Kidney (tissue), 14 donors: Measurements from ENCODE around the gene MYRIP. TPM values are rescaled to one million over a fixed set of nuclear protein-coding genes. Genes with fewer than 3 reads are reported as not detected.

Source experiments
- DNase-seq, 5 donors: peaks; one replicate each; pipeline ENCODE4 v3.0.0-alpha.2; 2013 to 2020
- FAIRE-seq: peaks from 2 replicates; lab custom pipeline; 2012; peaks lifted over from hg19 to GRCh38; lab: Jason Lieb, UNC
- H3K27ac ChIP-seq, 2 donors: one replicate each; pipeline ENCODE4 v1.7.0; 2013; ENCODE audit warnings: low read depth in 2 of 2, low read length in 2 of 2, inconsistent platforms in 1 of 2
- H3K27me3 ChIP-seq: one replicate; pipeline ENCODE4 v1.7.1; 2013; ENCODE audit warnings: low read length, inconsistent platforms; ENCODE audit not compliant: control insufficient read depth, insufficient read depth
- H3K36me3 ChIP-seq, 3 donors: one replicate each; pipeline versions ENCODE4 v1.7.0 to v1.7.1; 2013; ENCODE audit warnings: low read length in 3 of 3, control low read depth in 1 of 3, inconsistent platforms in 1 of 3; ENCODE audit not compliant: insufficient read depth in 3 of 3, control insufficient read depth in 2 of 3
- H3K4me1 ChIP-seq, 3 donors: one replicate each; pipeline versions ENCODE4 v1.7.0 to v1.7.1; 2013; ENCODE audit warnings: low read length in 3 of 3, inconsistent platforms in 1 of 3, low read depth in 1 of 3; ENCODE audit not compliant: control insufficient read depth in 2 of 3, insufficient read depth in 2 of 3
- H3K4me3 ChIP-seq, 3 donors: one replicate each; pipeline versions ENCODE4 v1.7.0 to v1.8.1; 2013; ENCODE audit warnings: low read length in 3 of 3, control low read depth in 1 of 3, inconsistent platforms in 1 of 3
- H3K9ac ChIP-seq, 3 donors: one replicate each; pipeline versions ENCODE4 v1.7.0 to v1.7.1; 2013; ENCODE audit warnings: low read length in 3 of 3, control low read depth in 1 of 3, inconsistent platforms in 1 of 3
- H3K9me3 ChIP-seq, 3 donors: one replicate each; pipeline versions ENCODE4 v1.7.0 to v1.7.1; 2013; ENCODE audit warnings: low read length in 3 of 3, control low read depth in 1 of 3, inconsistent platforms in 1 of 3; ENCODE audit not compliant: control insufficient read depth in 2 of 3, insufficient read depth in 1 of 3
- CTCF ChIP-seq: IDR thresholded peaks from 3 replicates; pipeline ENCODE4 v1.5.1; 2012; ENCODE audit warnings: mild to moderate bottlenecking, moderate library complexity, borderline replicate concordance; ENCODE audit not compliant: insufficient read depth; ENCODE audit errors: extremely low read depth
- intact Hi-C: fragments of 100-400 bp; cut with DNase I; formaldehyde crosslinking; loops from one replicate; pipeline ENCODE4 v1.11.1; 2022
- polyA plus RNA-seq: library from polyadenylated mRNA; stranded (reverse); fragments of 350-450 nt; fragmentation: Illumina TruSeq; extraction: RNeasy Lipid Tissue Mini Kit (QIAGEN cat#74804); gene quantifications from one replicate; pipeline ENCODE4 v1.2.3, GENCODE V29; 2014; ENCODE audit warnings: low read depth, low replicate concordance; ENCODE audit not compliant: insufficient read depth
- total RNA-seq: library from RNA; stranded (reverse); fragmentation: NEBNext Ultra II Directional; extraction: Animal tissue kit (Norgen Biotek cat#: 25700); gene quantifications from one replicate; pipeline ENCODE4 v1.2.1, GENCODE V29; 2021
- donor health status: control.
- donor health status: control.
- donor health status: control.
- donor health status: control.
- donor health status: control.
- donor health status: DM: yes; HTN: yes; CAD: no.
- donor health status: Normal renal cell carcinoma (clear cell type).

MYRIP gene
- total and polyA plus RNA-seq, 2 donors from 2014 or later: 0.92 to 6.6 TPM

- no peak for TF ChIP-seq CTCF
- no peaks in the 10 kb centered on the region for H3K27me3 ChIP-seq
- intact Hi-C loops: no loop called here
- no peaks in the 10 kb centered on the region for H3K36me3 ChIP-seq
- no peak overlapping the region for H3K4me3 ChIP-seq
- no peak for FAIRE-seq
- H3K4me1 ChIP-seq: no peaks in the 10 kb centered on the region
- H3K9ac ChIP-seq: no peak overlapping the region
- H3K9me3 ChIP-seq: no peaks in the 10 kb centered on the region
- no peak for DNase-seq
- no peak overlapping the region for H3K27ac ChIP-seq
Measured at GRCh38 chr3:40200692-40201316, 391.4 kb downstream of the MYRIP start.

- no peak overlapping the region for H3K27ac ChIP-seq
- H3K27me3 ChIP-seq: no peaks in the 10 kb centered on the region
- no peak for FAIRE-seq
- no peaks in the 10 kb centered on the region for H3K9me3 ChIP-seq
- no peak for DNase-seq
- H3K36me3 ChIP-seq: no peaks in the 10 kb centered on the region
- H3K4me1 ChIP-seq: no peaks in the 10 kb centered on the region
- no peak for TF ChIP-seq CTCF
- intact Hi-C loops: no loop called here
- H3K9ac ChIP-seq: no peak overlapping the region
- no peak overlapping the region for H3K4me3 ChIP-seq
Measured at GRCh38 chr3:40201770-40202169, 392.4 kb downstream of the MYRIP start.

GRCh38 chr3:40206522-40206921 is 397.1 kb downstream of the MYRIP start:
- FAIRE-seq: no peak
- intact Hi-C loops: no loop called here
- H3K36me3 ChIP-seq: no peaks in the 10 kb centered on the region
- no peak overlapping the region for H3K9ac ChIP-seq
- H3K9me3 ChIP-seq: no peaks in the 10 kb centered on the region
- H3K4me1 ChIP-seq: no peaks in the 10 kb centered on the region
- TF ChIP-seq CTCF: no peak
- H3K27ac ChIP-seq: no peak overlapping the region
- H3K4me3 ChIP-seq: no peak overlapping the region
- DNase-seq: no peak
- no peaks in the 10 kb centered on the region for H3K27me3 ChIP-seq

GRCh38 chr3:40207796-40208195 is 398.4 kb downstream of the MYRIP start:
- no peak overlapping the region for H3K4me3 ChIP-seq
- H3K27me3 ChIP-seq: no peaks in the 10 kb centered on the region
- no peak overlapping the region for H3K9ac ChIP-seq
- no peaks in the 10 kb centered on the region for H3K9me3 ChIP-seq
- no peak for DNase-seq
- TF ChIP-seq CTCF: no peak
- intact Hi-C loops: no loop called here
- FAIRE-seq: no peak
- H3K27ac ChIP-seq: no peak overlapping the region
- H3K36me3 ChIP-seq: no peaks in the 10 kb centered on the region
- H3K4me1 ChIP-seq: no peaks in the 10 kb centered on the region
